Progenitor cell of endocrine pancreas (in vitro differentiated cells): Measurements from ENCODE around the gene SORCS2. TPM values are rescaled to one million over a fixed set of nuclear protein-coding genes. Genes with fewer than 3 reads are reported as not detected.

Source experiments
- DNase-seq: peaks from one replicate; pipeline ENCODE4 v3.0.0; 2021; ENCODE audit warnings: low spot score; ENCODE audit not compliant: unreplicated experiment
- H3K27ac Mint-ChIP-seq: 2 replicates; pipeline ENCODE4 v1.8.0; 2021; ENCODE audit warnings: mild to moderate bottlenecking, moderate library complexity, mixed read lengths
- H3K27me3 Mint-ChIP-seq: 2 replicates; pipeline ENCODE4 v1.8.0; 2021; ENCODE audit warnings: mixed read lengths
- H3K36me3 Mint-ChIP-seq: 2 replicates; pipeline ENCODE4 v1.8.0; 2022; ENCODE audit warnings: mixed read lengths; ENCODE audit not compliant: insufficient read depth
- H3K4me1 Mint-ChIP-seq: 2 replicates; pipeline ENCODE4 v1.8.0; 2021; ENCODE audit warnings: low read depth, mixed read lengths
- H3K4me3 Mint-ChIP-seq: 2 replicates; pipeline ENCODE4 v1.8.0; 2021; ENCODE audit warnings: low read depth, mild to moderate bottlenecking, moderate library complexity, mixed read lengths
- H3K9me3 Mint-ChIP-seq: 2 replicates; pipeline ENCODE4 v1.8.0; 2021; ENCODE audit warnings: low read depth, mixed read lengths
- total RNA-seq: library from RNA; stranded (reverse); gene quantifications from 2 replicates; pipeline ENCODE4 v1.2.1, GENCODE V29; 2021
- TF ChIP-seq, protein P1 (sequence below): fragments of 200-600 bp; sonication (generic); IDR thresholded peaks from one replicate; pipeline ENCODE4 v1.5.0; 2021; ENCODE audit warnings: antibody characterized with exemption, mild to moderate bottlenecking; ENCODE audit not compliant: unreplicated experiment

The SORCS2 gene
- total RNA-seq, 1 donor from 2014 or later = 2.2 TPM

DNA sequence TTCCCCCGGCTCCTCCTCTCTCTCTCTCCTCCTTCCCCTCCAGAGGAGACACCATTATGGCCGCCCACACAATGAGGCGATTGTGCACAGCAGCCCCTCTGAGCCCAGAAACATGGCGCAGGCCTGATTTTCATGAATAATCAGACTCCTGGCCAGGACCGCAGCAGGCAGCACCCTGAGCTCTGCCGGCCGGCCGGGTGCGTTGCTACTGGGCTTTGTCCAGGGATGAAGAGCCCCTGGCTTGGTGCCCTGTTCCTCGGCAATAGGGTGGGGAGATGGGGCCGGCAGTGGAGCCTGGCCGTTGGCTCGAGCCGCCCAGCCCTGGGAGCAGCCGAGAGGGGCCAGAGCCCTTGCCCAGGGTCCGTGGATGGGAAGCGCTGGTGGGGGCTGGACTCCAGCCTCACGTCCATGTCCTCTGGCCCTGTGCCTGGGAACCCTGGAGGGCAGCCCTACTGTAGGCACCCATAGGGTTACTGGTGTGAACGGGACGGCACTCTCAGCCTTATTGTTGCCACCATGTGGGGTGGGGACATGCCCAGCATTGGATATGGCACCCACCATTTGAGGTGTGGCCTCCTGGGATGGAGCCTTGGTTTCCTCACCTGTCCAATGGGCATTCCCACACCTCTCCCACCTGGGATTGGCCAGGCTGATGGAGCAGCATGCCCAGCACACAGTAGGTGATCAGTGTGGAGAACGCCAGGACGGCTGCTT is 103.0 kb downstream of the SORCS2 start:
- no peak for DNase-seq
- TF ChIP-seq, protein P1, sequence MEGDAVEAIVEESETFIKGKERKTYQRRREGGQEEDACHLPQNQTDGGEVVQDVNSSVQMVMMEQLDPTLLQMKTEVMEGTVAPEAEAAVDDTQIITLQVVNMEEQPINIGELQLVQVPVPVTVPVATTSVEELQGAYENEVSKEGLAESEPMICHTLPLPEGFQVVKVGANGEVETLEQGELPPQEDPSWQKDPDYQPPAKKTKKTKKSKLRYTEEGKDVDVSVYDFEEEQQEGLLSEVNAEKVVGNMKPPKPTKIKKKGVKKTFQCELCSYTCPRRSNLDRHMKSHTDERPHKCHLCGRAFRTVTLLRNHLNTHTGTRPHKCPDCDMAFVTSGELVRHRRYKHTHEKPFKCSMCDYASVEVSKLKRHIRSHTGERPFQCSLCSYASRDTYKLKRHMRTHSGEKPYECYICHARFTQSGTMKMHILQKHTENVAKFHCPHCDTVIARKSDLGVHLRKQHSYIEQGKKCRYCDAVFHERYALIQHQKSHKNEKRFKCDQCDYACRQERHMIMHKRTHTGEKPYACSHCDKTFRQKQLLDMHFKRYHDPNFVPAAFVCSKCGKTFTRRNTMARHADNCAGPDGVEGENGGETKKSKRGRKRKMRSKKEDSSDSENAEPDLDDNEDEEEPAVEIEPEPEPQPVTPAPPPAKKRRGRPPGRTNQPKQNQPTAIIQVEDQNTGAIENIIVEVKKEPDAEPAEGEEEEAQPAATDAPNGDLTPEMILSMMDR = no peak
- Mint-ChIP-seq H3K4me1 (peaks cover 5% of the 10 kb centered on the region), H3K27ac (no peak overlapping the region), H3K36me3 (no peaks in the 10 kb centered on the region), H3K9me3 (no peaks in the 10 kb centered on the region), H3K27me3 (peaks cover 50% of the 10 kb centered on the region), H3K4me3 (no peak overlapping the region)

GRCh38 chr4:7295911-7296660 is 103.7 kb downstream of the SORCS2 start:
- no peak for DNase-seq
- Mint-ChIP-seq H3K4me3 (no peak overlapping the region), H3K27me3 (peaks cover 48% of the 10 kb centered on the region), H3K27ac (no peak overlapping the region), H3K4me1 (peaks cover 5% of the 10 kb centered on the region), H3K9me3 (no peaks in the 10 kb centered on the region), H3K36me3 (no peaks in the 10 kb centered on the region)
- TF ChIP-seq, protein P1 = peak; percentile 55

GRCh38 chr4:7296661-7297335 is 104.5 kb downstream of the SORCS2 start:
- no peak for DNase-seq
- Mint-ChIP-seq H3K4me1 (peaks cover 5% of the 10 kb centered on the region), H3K27me3 (peaks cover 46% of the 10 kb centered on the region), H3K36me3 (no peaks in the 10 kb centered on the region), H3K4me3 (no peak overlapping the region), H3K27ac (no peak overlapping the region), H3K9me3 (no peaks in the 10 kb centered on the region)
- TF ChIP-seq, protein P1 = no peak

DNA sequence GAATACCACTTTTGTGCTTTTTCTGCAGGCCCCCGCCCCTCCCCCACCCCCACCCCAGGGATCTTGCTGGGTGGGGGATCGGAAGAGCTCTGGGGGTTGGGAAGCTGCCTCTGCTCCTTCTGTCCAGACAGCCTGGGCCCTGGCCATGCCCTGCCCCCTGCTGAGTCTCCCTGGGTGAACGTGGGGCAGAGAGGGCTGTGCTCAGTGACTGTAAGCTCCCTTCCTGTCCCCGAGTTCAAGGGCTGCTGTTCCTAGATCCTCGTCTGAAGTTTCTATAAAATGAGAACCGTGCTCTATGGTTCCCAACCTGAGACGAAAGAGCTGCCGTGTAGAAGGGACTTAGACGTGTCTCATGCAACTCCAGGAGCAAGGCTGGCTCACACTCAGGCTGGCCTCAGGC is 105.0 kb downstream of the SORCS2 start:
- no peak overlapping the region for H3K4me3 Mint-ChIP-seq
- H3K27me3 Mint-ChIP-seq = peaks cover 45% of the 10 kb centered on the region
- TF ChIP-seq, protein P1 = no peak

DNA sequence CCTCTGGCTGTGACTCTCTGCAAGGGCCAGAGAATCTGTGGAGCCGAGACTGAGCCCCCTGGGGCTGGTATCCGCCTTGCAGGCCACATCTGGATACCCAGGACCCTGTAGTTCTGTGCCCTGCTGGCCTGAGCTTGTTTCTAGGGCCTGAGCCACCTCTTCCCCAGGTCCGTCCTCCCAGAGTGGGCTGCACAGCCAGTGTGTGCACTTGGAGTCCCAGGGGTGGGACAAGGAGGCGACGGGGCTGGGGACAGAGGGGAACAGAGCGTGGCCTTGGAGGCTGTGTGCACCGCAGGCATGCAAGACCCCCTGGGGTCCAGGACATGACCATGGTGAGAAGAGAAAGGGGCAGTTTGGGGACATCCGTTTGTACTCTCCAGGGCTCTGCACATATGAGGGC is 105.5 kb downstream of the SORCS2 start:
- TF ChIP-seq, protein P1 = no peak
- no peak overlapping the region for H3K4me3 Mint-ChIP-seq
- no peak overlapping the region for H3K27ac Mint-ChIP-seq
- H3K4me1 Mint-ChIP-seq = peaks cover 5% of the 10 kb centered on the region
- H3K27me3 Mint-ChIP-seq = peaks cover 42% of the 10 kb centered on the region
- H3K9me3 Mint-ChIP-seq = no peaks in the 10 kb centered on the region
- no peak for DNase-seq
- H3K36me3 Mint-ChIP-seq = no peaks in the 10 kb centered on the region

More for the DNA sequence above, 105.0 kb downstream of the SORCS2 start:
- H3K4me1 Mint-ChIP-seq = peaks cover 5% of the 10 kb centered on the region
- no peaks in the 10 kb centered on the region for H3K36me3 Mint-ChIP-seq
- no peaks in the 10 kb centered on the region for H3K9me3 Mint-ChIP-seq
- no peak for DNase-seq
- H3K27ac Mint-ChIP-seq = no peak overlapping the region
